ENCODE measurements around the gene OARD1.
"Not testable (repeated sequence)": the region's sequence is repeated elsewhere in the genome, so short reads cannot be mapped to it uniquely, and the experiment has no call there.

Gene OARD1

GRCh38 chr6:41021832-41022231, 50.3 kb downstream of the OARD1 start:
- DNase-seq: no peak

- no peak for DNase-seq
These were observed 54.5 kb downstream of the OARD1 start for GRCh38 chr6:41017663-41018062.

- not testable (repeated sequence) for DNase-seq
These were observed 56.3 kb downstream of the OARD1 start for GRCh38 chr6:41015860-41016259.

GRCh38 chr6:41014780-41015179, 57.4 kb downstream of the OARD1 start:
- DNase-seq: no peak

Measured in NCI-H187 (cell line).